ENCODE measurements around the gene SDSL. TPM values are rescaled to one million over a fixed set of nuclear protein-coding genes. Genes with fewer than 3 reads are reported as not detected.
A peak's percentile ranks its signal among the peaks of the same experiment; 100 is the strongest.

Gene SDSL
- polyA plus RNA-seq, 3 donors, result 4.6 to 10.0 (median 6.5) TPM

DNA sequence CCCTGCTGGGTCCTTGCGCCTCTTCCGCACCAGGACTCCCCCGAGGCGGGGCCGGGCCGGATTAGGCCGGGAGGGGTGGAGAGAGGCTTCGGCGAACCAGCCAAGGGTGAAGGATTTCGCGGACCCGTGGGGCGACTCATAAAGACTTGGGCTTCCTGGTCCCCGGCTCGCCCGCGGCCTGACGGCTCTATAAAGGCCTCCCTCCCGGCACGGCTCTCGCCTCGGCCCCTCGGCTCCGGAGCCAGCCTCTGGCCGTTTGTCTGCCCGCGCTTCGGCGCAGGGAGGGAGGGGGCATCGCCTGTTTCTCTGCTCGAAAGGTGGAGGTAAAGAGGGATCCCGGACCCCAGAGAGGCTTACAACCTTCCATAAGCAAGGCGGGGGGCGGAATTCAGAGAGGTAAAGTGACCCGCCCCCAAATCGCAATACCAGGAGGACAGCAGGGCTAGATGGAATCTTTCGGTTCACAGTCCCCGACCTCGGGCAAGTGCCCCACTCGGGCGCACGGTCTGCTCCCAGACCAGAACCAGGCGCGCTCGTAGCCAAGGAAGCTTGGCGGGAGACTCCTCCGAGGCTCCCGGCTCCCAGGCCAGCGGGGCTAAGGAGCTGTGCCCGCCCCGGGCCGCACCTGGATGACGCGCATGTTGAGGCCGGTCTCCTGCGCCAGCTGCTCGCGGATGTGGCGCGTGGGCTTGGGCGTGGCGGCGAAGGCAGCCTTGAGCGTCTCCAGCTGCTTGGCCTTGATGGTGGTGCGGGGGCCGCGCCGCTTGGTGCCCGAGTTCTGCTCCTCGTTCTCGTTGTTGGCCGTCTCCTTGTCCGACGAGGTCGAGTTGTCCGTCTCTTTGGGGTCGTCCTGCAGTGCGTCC lies 45.6 kb downstream of the SDSL start:
- TF ChIP-seq, protein P1, sequence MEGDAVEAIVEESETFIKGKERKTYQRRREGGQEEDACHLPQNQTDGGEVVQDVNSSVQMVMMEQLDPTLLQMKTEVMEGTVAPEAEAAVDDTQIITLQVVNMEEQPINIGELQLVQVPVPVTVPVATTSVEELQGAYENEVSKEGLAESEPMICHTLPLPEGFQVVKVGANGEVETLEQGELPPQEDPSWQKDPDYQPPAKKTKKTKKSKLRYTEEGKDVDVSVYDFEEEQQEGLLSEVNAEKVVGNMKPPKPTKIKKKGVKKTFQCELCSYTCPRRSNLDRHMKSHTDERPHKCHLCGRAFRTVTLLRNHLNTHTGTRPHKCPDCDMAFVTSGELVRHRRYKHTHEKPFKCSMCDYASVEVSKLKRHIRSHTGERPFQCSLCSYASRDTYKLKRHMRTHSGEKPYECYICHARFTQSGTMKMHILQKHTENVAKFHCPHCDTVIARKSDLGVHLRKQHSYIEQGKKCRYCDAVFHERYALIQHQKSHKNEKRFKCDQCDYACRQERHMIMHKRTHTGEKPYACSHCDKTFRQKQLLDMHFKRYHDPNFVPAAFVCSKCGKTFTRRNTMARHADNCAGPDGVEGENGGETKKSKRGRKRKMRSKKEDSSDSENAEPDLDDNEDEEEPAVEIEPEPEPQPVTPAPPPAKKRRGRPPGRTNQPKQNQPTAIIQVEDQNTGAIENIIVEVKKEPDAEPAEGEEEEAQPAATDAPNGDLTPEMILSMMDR (IDR thresholded peaks at IDR 0.05), result no peak
- peaks cover 0 to 12% of the 10 kb centered on the region in 2 donors for H3K36me3 Mint-ChIP-seq
- H3K4me3 Mint-ChIP-seq, result peak overlapping the region in 1 of 2 donors; percentile 77
- no peaks in the 10 kb centered on the region for H3K36me3 ChIP-seq (replicated peaks in 1 of 2; ENCODE audit: control insufficient read depth in 1 of 2, insufficient read depth in 2 of 2, low read length in 2 of 2)
- H4K20me1 ChIP-seq (ENCODE audit: insufficient read depth, low read length), result no peaks in the 10 kb centered on the region
- peak overlapping the region; percentile 49 for H3K4me2 ChIP-seq (replicated peaks; ENCODE audit: extremely low read depth, low read length, poor library complexity, severe bottlenecking)
- no peaks in the 10 kb centered on the region for H3K79me2 ChIP-seq (ENCODE audit: insufficient read depth, low read length)
- H3K9me3 ChIP-seq (replicated peaks in 1 of 2; ENCODE audit: control insufficient read depth in 1 of 2, insufficient read depth in 1 of 2, low read length in 2 of 2), result peaks cover 3 to 56% of the 10 kb centered on the region in 2 donors
- H3K27ac ChIP-seq (ENCODE audit: low read depth in 1 of 2, low read length in 2 of 2), result no peak overlapping the region
- H3K27me3 Mint-ChIP-seq (ENCODE audit: low read depth in 3 of 3), result peaks cover 88 to 100% (median 96%) of the 10 kb centered on the region in 3 donors
- peaks cover 0 to 28% (median 16%) of the 10 kb centered on the region in 7 donors for H3K9me3 Mint-ChIP-seq
- DNase-seq, result no peak
- peak overlapping the region in 1 of 3 experiments; percentile 39 for H3K4me3 ChIP-seq (replicated peaks in 1 of 3; ENCODE audit: low read depth in 2 of 3, low read length in 3 of 3)
- WGBS (ENCODE audit: insufficient coverage), result 2% methylated on average over 69 of the region's 78 CpGs
- H3K27me3 ChIP-seq (ENCODE audit: control insufficient read depth in 2 of 2, insufficient read depth in 2 of 2, low read length in 2 of 2), result peaks cover 81 to 96% of the 10 kb centered on the region in 2 donors
- intact Hi-C loops (cut with micrococcal nuclease), result no loop called here
- peaks cover 17% of the 10 kb centered on the region for H3K4me1 Mint-ChIP-seq
- H3K4me1 ChIP-seq (ENCODE audit: control insufficient read depth in 1 of 2, insufficient read depth in 2 of 2, low read length in 2 of 2), result peaks cover 2 to 14% of the 10 kb centered on the region in 2 donors
- no peak overlapping the region for H2AFZ ChIP-seq (ENCODE audit: insufficient read depth, low read depth, low read length, poor library complexity, severe bottlenecking)
- H3K9ac ChIP-seq (ENCODE audit: insufficient read depth, low read length, poor library complexity, severe bottlenecking), result no peak overlapping the region
- no peak overlapping the region for H3K27ac Mint-ChIP-seq

DNA sequence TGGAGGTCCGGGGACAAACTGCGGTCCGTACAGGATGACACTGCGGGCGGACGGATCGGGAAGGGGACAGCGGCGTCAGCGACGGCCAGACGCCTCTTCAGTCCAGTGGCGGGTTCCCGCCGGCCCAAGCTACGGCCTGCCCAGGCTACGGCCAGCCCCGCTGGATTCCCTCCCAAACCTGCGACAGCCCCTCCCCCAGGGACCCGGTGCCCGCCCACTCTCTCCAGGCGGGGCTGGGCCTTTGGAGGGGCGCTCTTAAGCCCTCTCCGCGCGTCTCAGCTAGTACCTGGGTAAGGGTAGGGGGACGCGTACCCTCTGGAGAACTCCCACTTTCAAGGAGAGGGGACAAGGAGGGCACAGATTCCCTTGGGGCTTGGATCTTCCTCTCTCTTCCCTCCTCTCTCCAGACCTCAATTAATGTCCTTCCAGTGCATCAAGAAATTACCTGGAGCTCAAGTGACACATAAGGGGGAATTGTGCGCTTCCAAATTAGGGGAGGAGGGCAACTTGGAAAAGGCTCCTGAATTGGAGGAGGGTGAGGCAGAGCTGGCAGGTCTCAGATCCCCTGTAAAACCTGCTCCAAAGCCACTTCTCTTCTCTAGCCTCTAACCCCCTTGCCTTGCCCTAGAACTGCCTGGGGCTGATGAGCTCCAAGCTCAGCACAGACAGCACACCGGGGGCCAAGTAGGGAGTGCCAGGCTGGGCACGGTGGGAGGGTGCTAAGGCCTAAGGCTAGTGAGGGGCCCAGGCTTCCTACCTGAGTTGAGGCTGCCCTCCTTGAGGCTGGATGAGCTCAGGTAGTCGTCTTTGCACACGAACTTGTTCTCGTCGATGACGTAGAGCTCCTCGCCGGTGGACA lies 46.4 kb downstream of the SDSL start:
- Mint-ChIP-seq H3K36me3 (peaks cover 0 to 10% of the 10 kb centered on the region in 2 donors), H3K4me1 (peaks cover 14% of the 10 kb centered on the region), H3K27me3 (ENCODE audit: low read depth in 3 of 3) (peaks cover 91 to 100% (median 97%) of the 10 kb centered on the region in 3 donors), H3K27ac (no peak overlapping the region), H3K9me3 (peaks cover 0 to 25% (median 14%) of the 10 kb centered on the region in 7 donors), H3K4me3 (peak overlapping the region in 1 of 2 donors; percentile 82)
- Histone ChIP-seq H3K4me2 (replicated peaks; ENCODE audit: extremely low read depth, low read length, poor library complexity, severe bottlenecking) (no peak overlapping the region), H3K79me2 (ENCODE audit: insufficient read depth, low read length) (no peaks in the 10 kb centered on the region), H3K36me3 (replicated peaks in 1 of 2; ENCODE audit: control insufficient read depth in 1 of 2, insufficient read depth in 2 of 2, low read length in 2 of 2) (no peaks in the 10 kb centered on the region), H3K27me3 (ENCODE audit: control insufficient read depth in 2 of 2, insufficient read depth in 2 of 2, low read length in 2 of 2) (peaks cover 81 to 99% of the 10 kb centered on the region in 2 donors), H2AFZ (ENCODE audit: insufficient read depth, low read depth, low read length, poor library complexity, severe bottlenecking) (no peak overlapping the region), H3K4me1 (ENCODE audit: control insufficient read depth in 1 of 2, insufficient read depth in 2 of 2, low read length in 2 of 2) (peaks cover 0 to 8% of the 10 kb centered on the region in 2 donors), H3K9me3 (replicated peaks in 1 of 2; ENCODE audit: control insufficient read depth in 1 of 2, insufficient read depth in 1 of 2, low read length in 2 of 2) (peaks cover 3 to 63% of the 10 kb centered on the region in 2 donors), H3K27ac (ENCODE audit: low read depth in 1 of 2, low read length in 2 of 2) (no peak overlapping the region), H3K4me3 (replicated peaks in 1 of 3; ENCODE audit: low read depth in 2 of 3, low read length in 3 of 3) (no peak overlapping the region), H3K9ac (ENCODE audit: insufficient read depth, low read length, poor library complexity, severe bottlenecking) (no peak overlapping the region), H4K20me1 (ENCODE audit: insufficient read depth, low read length) (no peaks in the 10 kb centered on the region)
- TF ChIP-seq, protein P1 (IDR thresholded peaks at IDR 0.05), result no peak
- 5% methylated on average over 22 of the region's 38 CpGs for WGBS (ENCODE audit: insufficient coverage)
- intact Hi-C loops (cut with micrococcal nuclease), result no loop called here
- DNase-seq, result no peak

Measured in CD14-positive monocyte (primary cell).